Measurements from ENCODE around the gene GPR50. TPM values are rescaled to one million over a fixed set of nuclear protein-coding genes. Genes with fewer than 3 reads are reported as not detected.

Gene GPR50
- total RNA-seq, 4 donors from 2014 or later, result not detected

DNA sequence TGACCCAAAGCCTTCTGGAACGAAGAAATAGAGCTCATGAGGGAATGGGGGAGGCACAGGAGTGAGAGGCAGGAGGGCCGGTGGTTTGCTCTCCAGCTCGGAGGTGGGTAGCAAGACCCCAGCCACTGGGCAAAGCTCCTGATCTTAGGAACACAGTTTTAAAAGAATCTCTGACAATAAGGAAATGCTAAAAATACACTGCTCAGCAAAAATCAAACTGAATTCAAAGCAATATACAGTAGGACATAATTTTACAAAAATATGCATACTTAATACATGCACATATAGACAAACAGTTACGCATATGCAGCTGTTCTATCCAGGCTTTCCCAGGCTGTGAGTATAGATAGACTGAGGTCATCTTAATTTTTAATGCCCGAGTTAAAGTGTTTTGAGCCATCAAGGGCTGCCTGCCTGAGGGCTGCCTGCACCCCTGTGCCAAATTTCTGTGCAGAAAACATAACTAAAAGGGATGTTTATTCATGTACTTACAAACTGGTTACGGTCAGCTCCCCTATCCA, 6.9 kb downstream of the GPR50 start:
- Histone ChIP-seq H3K9me3 (no peaks in the 10 kb centered on the region), H3K4me3 (no peak overlapping the region), H3K27ac (no peak overlapping the region), H3K36me3 (no peaks in the 10 kb centered on the region), H3K4me1 (no peaks in the 10 kb centered on the region), H3K27me3 (no peaks in the 10 kb centered on the region)
- TF ChIP-seq POLR2A (IDR thresholded peaks at IDR 0.05), result no peak
- TF ChIP-seq, protein P1, sequence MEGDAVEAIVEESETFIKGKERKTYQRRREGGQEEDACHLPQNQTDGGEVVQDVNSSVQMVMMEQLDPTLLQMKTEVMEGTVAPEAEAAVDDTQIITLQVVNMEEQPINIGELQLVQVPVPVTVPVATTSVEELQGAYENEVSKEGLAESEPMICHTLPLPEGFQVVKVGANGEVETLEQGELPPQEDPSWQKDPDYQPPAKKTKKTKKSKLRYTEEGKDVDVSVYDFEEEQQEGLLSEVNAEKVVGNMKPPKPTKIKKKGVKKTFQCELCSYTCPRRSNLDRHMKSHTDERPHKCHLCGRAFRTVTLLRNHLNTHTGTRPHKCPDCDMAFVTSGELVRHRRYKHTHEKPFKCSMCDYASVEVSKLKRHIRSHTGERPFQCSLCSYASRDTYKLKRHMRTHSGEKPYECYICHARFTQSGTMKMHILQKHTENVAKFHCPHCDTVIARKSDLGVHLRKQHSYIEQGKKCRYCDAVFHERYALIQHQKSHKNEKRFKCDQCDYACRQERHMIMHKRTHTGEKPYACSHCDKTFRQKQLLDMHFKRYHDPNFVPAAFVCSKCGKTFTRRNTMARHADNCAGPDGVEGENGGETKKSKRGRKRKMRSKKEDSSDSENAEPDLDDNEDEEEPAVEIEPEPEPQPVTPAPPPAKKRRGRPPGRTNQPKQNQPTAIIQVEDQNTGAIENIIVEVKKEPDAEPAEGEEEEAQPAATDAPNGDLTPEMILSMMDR (IDR thresholded peaks at IDR 0.05), result no peak
- DNase-seq, result no peak

DNA sequence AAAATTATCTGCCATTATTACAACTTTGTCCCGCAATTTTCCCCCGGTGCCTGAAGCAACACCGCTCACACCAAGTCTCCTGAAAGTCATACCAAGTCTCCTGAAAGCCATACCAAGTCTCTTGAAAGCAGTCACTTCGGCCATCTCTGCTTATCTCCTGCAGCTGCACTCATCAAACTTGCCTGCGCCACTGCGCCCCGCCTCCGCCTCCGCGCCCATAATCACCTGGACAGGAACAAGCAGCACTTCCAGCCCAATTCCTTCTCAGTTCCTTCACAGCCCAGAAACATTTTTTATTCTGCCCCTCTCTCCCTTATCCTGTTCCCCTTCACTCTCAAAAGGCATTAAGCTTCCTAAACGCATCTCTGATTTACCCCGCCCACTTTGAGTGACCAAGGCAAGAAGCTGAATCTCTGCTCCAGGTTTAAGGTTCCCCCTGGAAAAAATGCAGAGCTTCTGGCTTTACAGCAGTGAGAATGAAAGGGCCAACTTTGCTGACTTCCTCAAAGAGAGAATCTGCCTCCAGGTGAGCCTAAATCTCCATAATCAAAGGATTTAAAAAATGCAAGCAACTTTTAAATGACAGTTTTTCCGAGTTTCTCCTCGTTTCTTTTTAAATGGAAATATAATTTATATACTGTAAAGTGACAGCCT, 7.7 kb downstream of the GPR50 start:
- no peaks in the 10 kb centered on the region for H3K4me1 ChIP-seq
- no peaks in the 10 kb centered on the region for H3K36me3 ChIP-seq
- no peak overlapping the region for H3K4me3 ChIP-seq
- TF ChIP-seq, protein P1 (IDR thresholded peaks at IDR 0.05), result no peak
- no peak for TF ChIP-seq POLR2A (IDR thresholded peaks at IDR 0.05)
- H3K27me3 ChIP-seq, result no peaks in the 10 kb centered on the region
- H3K27ac ChIP-seq, result no peak overlapping the region
- H3K9me3 ChIP-seq, result no peaks in the 10 kb centered on the region
- no peak for DNase-seq

- H3K9me3 ChIP-seq, result no peaks in the 10 kb centered on the region
- H3K4me1 ChIP-seq, result no peaks in the 10 kb centered on the region
- H3K36me3 ChIP-seq, result no peaks in the 10 kb centered on the region
- no peak for DNase-seq
- no peak overlapping the region for H3K4me3 ChIP-seq
- H3K27ac ChIP-seq, result no peak overlapping the region
- H3K27me3 ChIP-seq, result no peaks in the 10 kb centered on the region
- TF ChIP-seq, protein P1 (IDR thresholded peaks at IDR 0.05), result no peak
- no peak for TF ChIP-seq POLR2A (IDR thresholded peaks at IDR 0.05)
Measured at GRCh38 chrX:151184705-151185104, 8.3 kb downstream of the GPR50 start.

DNA sequence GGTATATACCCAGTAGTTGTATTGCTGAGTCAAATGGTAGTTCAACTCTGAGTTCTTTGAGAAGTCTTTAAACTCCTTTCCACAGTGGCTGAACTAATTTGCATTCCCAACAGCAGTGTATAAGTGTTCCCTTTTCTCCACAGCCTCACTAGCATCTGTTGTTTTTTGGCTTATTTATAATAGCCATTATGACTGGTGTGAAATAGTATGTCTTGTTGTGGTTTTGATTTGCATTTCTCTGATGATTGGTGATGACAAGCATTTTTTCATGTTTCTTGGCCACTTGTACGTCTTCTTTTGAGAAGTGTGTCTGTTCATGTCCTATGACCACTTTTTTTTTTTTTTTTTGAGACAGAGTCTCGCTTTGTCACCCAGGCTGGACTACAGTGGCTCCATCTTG, 30.5 kb downstream of the GPR50 start:
- no peak overlapping the region for H3K27ac ChIP-seq
- H3K9me3 ChIP-seq, result no peaks in the 10 kb centered on the region
- H3K36me3 ChIP-seq, result no peaks in the 10 kb centered on the region
- no peak overlapping the region for H3K4me3 ChIP-seq
- H3K4me1 ChIP-seq, result no peaks in the 10 kb centered on the region
- DNase-seq, result no peak
- no peak for TF ChIP-seq POLR2A (IDR thresholded peaks at IDR 0.05)
- TF ChIP-seq, protein P1 (IDR thresholded peaks at IDR 0.05), result no peak
- no peaks in the 10 kb centered on the region for H3K27me3 ChIP-seq

DNA sequence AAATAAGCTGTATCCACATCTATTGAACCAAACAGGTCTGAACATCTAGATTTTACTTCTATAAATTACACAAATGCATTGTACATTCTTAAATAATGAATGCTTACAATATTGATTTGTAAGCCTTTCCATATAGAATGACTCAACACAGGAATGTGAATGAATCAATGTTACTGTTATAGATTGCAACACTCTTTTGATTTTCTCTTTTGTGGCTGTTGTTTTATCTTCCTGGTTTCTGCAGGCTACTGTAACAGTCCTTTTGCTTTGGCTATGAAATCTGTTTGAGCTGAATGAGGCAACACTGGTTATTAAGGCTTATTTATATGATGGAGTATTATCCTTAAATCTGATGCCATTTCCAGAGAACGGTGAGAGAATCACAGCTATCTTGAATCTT, 49.5 kb downstream of the GPR50 start:
- H3K4me1 ChIP-seq, result no peaks in the 10 kb centered on the region
- DNase-seq, result no peak
- H3K27me3 ChIP-seq, result no peaks in the 10 kb centered on the region
- H3K36me3 ChIP-seq, result no peaks in the 10 kb centered on the region
- H3K9me3 ChIP-seq, result no peaks in the 10 kb centered on the region
- TF ChIP-seq, protein P1 (IDR thresholded peaks at IDR 0.05), result no peak
- TF ChIP-seq POLR2A (IDR thresholded peaks at IDR 0.05), result no peak
- no peak overlapping the region for H3K4me3 ChIP-seq
- H3K27ac ChIP-seq, result no peak overlapping the region
